GM12873 (cell line): ENCODE measurements around the gene MED12L.

Source experiments
- TF ChIP-seq, protein P1 (sequence below): IDR thresholded peaks from 2 replicates; pipeline ENCODE4 v1.5.1; 2012; ENCODE audit warnings: low read depth, mild to moderate bottlenecking, moderate library complexity, low read length, control low read depth; ENCODE audit not compliant: insufficient read depth; ENCODE audit errors: missing control alignments

The MED12L gene

GRCh38 chr3:151130428-151130827 lies 45.0 kb downstream of the MED12L start:
- TF ChIP-seq, protein P1, sequence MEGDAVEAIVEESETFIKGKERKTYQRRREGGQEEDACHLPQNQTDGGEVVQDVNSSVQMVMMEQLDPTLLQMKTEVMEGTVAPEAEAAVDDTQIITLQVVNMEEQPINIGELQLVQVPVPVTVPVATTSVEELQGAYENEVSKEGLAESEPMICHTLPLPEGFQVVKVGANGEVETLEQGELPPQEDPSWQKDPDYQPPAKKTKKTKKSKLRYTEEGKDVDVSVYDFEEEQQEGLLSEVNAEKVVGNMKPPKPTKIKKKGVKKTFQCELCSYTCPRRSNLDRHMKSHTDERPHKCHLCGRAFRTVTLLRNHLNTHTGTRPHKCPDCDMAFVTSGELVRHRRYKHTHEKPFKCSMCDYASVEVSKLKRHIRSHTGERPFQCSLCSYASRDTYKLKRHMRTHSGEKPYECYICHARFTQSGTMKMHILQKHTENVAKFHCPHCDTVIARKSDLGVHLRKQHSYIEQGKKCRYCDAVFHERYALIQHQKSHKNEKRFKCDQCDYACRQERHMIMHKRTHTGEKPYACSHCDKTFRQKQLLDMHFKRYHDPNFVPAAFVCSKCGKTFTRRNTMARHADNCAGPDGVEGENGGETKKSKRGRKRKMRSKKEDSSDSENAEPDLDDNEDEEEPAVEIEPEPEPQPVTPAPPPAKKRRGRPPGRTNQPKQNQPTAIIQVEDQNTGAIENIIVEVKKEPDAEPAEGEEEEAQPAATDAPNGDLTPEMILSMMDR, result no peak

DNA sequence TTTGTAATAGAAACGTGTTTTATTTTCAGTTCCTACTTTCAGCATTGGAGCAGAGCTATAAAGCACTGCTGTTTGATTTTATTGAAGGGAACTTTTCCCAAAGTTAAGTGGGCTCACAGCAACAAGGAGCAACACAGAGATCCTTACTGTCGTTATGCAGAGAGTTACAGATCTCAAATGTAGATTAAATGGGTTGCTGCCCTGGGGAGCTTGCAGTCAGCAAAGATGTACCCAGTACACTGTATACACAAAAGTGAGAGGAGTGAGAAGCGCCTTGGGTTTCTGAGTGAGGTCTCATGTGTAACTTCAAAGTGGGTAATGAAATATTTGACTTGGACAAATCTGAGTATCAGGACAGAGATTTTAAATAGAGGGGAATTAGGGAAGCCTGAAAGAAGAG lies 47.7 kb downstream of the MED12L start:
- TF ChIP-seq, protein P1, result no peak

- TF ChIP-seq, protein P1, result no peak
These were observed 48.5 kb downstream of the MED12L start for GRCh38 chr3:151133917-151134450.

DNA sequence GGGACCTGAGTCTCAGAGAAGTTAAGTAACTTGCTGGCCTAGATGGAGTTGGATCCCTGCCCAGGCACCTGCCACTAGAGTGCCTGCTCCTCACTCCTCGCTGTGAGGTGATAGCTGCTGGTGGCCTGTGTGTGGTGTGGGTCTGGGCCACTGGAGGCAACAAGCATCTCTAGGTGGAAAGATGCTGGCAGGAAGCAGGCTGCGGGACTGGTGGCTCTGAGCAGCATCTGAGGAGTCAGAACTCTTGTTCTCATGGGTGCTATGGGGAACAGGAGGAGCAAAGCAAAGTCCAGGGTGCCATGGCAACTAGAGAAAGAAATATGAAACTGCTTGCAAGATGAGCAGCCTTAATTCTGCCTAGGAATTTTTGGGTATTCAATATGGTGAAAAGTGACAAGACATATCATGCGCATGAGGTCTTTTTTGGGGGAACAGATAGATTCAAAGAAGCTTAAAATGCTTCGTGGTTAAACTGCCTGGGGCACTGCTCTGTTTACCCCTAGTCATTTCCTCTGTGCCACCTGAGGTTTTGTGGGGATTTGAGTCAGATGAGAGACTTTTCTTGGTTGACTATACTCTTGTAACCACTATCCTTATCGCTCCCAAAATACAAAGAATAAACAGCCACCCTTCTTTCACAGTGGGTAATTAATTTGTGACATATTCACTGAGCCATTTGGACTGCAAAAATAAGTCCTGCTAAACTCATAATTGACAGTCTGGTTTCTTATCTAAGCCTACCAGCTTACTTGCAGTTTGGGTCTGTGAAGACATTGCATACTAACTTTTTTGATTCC lies 50.3 kb downstream of the MED12L start:
- TF ChIP-seq, protein P1, result no peak

DNA sequence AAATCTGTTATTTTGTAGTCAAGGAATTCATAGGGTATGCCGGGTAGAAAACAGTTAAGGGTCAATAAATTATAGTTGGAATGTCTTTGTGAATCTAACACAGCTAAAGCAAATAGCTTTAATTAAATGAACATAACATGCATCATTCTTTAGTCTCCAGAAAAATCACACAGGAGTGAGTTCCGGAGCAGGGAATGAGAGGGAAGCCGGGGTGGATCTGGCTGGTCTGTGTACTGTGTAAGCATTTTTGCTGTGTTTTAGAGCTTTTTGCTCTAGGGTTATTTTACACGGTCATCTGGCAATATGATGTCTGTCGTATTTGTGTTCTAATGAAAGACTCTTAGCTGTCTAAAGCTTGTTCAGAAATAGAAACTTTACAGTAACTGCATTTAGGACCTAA lies 57.5 kb downstream of the MED12L start:
- TF ChIP-seq, protein P1, result no peak

GRCh38 chr3:151144016-151144415 lies 58.6 kb downstream of the MED12L start:
- TF ChIP-seq, protein P1, result no peak

DNA sequence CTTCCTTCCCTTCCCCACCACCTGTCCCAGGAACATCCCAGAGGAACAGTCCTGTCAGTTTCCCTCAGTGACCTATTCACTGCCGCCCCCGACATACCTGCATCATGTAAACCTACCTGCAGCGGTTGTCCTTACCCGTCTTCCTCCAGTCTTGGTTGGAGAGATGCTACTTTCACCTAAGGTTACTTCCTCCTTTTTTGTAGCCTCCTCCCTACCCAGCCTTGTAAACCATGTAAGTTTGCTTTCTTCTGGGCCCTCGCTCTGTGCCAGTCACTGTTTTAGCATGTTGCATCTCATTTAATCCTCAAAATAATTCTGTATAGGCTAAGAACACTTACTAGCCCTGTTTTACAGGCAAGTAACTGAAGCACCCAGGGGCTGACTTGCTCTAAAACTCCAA lies 59.3 kb downstream of the MED12L start:
- TF ChIP-seq, protein P1, result no peak
